Measurements from ENCODE around the gene CDC23. TPM values are rescaled to one million over a fixed set of nuclear protein-coding genes. Genes with fewer than 3 reads are reported as not detected.

The CDC23 gene
- total and polyA plus RNA-seq, 2 of the 8 experiments (the other 6 are each of a cell fraction or from before 2014, with no cell fraction given), result 32.6 to 45.7 TPM

DNA sequence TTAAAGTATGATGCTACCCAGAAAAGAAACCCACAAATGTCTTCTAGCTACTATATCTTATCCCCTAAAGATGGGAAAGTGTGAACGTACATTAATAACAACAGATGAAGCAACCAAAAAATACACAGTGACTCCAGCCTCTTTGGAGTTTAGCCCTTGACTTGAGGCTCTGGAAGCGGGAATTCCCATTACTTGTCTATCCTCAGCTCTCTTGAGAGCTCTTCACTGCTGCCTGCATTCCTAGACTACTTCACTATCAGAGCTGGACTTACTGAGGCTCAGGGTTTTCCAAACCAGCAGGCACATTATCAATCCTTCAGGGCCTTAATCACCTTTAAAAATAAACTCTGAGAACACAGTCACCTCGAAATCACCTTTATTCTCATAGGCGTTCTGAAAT is 72.9 kb downstream of the CDC23 start:
- POLR2A ChIA-PET (ENCODE audit: partially characterized antibody), result interaction anchor here (1.3 kb wide), 1 partner anchor 325 kb away, joined by 4 read pairs; the partner anchor contains the start of gene EGR1
- Histone ChIP-seq H3K18ac (ENCODE audit: extremely low read depth, low read length) (no peak overlapping the region), H2BK15ac (ENCODE audit: low read length) (no peak overlapping the region), H4K5ac (ENCODE audit: insufficient read length, low read depth, low read length) (no peak overlapping the region), H3K9me3 (ENCODE audit: insufficient read depth in 2 of 2, low read depth in 1 of 2, low read length in 1 of 2) (no peaks in the 10 kb centered on the region), H3K56ac (replicated peaks; ENCODE audit: insufficient read length, low read depth, low read length) (no peak overlapping the region), H2BK120ac (replicated peaks; ENCODE audit: low read depth, low read length) (no peak overlapping the region), H3K4me2 (ENCODE audit: insufficient read depth in 1 of 2, low read depth in 2 of 2, low read length in 2 of 2) (no peak overlapping the region; a peak in 1 of 4 replicates), H3K4me3 (ENCODE audit: extremely low read depth in 1 of 4, insufficient read depth in 2 of 4, low read depth in 3 of 4, low read length in 4 of 4) (no peak overlapping the region), H3K14ac (ENCODE audit: insufficient read length) (no peak overlapping the region), H3K79me2 (ENCODE audit: control insufficient read depth in 1 of 2, insufficient read depth in 2 of 2, low read length in 2 of 2) (no peaks in the 10 kb centered on the region), H3K9ac (replicated peaks in 1 of 4; ENCODE audit: extremely low read depth in 1 of 4, low read depth in 3 of 4, low read length in 3 of 4) (no peak overlapping the region), H2BK20ac (ENCODE audit: low read length) (no peak overlapping the region), H2AK5ac (ENCODE audit: low read depth, low read length) (no peak overlapping the region), H2AFZ (ENCODE audit: low read length) (no peak overlapping the region; the same call in 1 of the 2 replicates), H3K27me3 (replicated peaks in 1 of 4; ENCODE audit: control insufficient read depth in 3 of 4, extremely low read depth in 1 of 4, insufficient read depth in 3 of 4, low read length in 3 of 4) (no peaks in the 10 kb centered on the region), H3K27ac (ENCODE audit: low read depth, low read length) (no peak overlapping the region), H4K20me1 (replicated peaks in 1 of 2; ENCODE audit: control insufficient read depth in 1 of 2, insufficient read depth in 2 of 2, low read length in 2 of 2) (no peaks in the 10 kb centered on the region), H4K8ac (ENCODE audit: extremely low read depth, insufficient read depth, low read length) (no peak overlapping the region), H3K4me1 (replicated peaks in 1 of 4; ENCODE audit: control insufficient read depth in 3 of 4, insufficient read depth in 4 of 4, low read length in 3 of 4) (no peaks in the 10 kb centered on the region; a peak in 1 of 7 replicates), H3K36me3 (ENCODE audit: control insufficient read depth in 2 of 4, insufficient read depth in 4 of 4, low read length in 3 of 4) (no peaks in the 10 kb centered on the region), H3K23me2 (ENCODE audit: low read depth, low read length) (peaks cover 4% of the 10 kb centered on the region; the same call in 1 of the 2 replicates), H3K79me1 (ENCODE audit: low read depth, low read length) (no peaks in the 10 kb centered on the region), H4K91ac (replicated peaks; ENCODE audit: insufficient read length, low read length) (no peak overlapping the region), H2BK12ac (ENCODE audit: low read depth, low read length) (no peak overlapping the region), H2BK5ac (ENCODE audit: low read depth, low read length) (no peak overlapping the region), H3K23ac (ENCODE audit: insufficient read length) (no peak overlapping the region), H3K4ac (replicated peaks; ENCODE audit: insufficient read length, low read depth, low read length) (no peak overlapping the region)
- 83% methylated on average over 4 of the region's 4 CpGs; no CpG with 5 or more reads in 1 of the 2 experiments for whole genome bisulfite sequencing, 2 experiments (ENCODE audit: extremely low coverage in 1 of 2, insufficient coverage in 1 of 2, insufficient read length in 1 of 2, insufficient replicate concordance in 2 of 2, low coverage in 1 of 2, low lambda C conversion rate in 2 of 2, missing lambda C conversion rate in 1 of 2)
- DNase-seq (ENCODE audit: low read depth in 1 of 2, low spot score in 2 of 2) (no peak), FAIRE-seq (no peak)
- CTCF ChIA-PET (ENCODE audit: partially characterized antibody), result interaction anchor here (1.0 to 2.8 kb wide), 5 partner anchors 22 to 104 kb away, joined by 3 to 10 read pairs (median 6); no protein-coding TSS in a partner anchor
- TF ChIP-seq SIX5 (IDR thresholded peaks at IDR 0.05; ENCODE audit: low read depth, low read length), result no peak
- no peak for TF ChIP-seq BCL11A (IDR thresholded peaks at IDR 0.05; ENCODE audit: low read depth in 2 of 2, low read length in 2 of 2)
- TF ChIP-seq RAD21 (IDR thresholded peaks at IDR 0.05 in 1 of 2, conservative IDR thresholded peaks at IDR 0.05 in 1 of 2; ENCODE audit: low read depth in 2 of 2, low read length in 2 of 2), result no peak
- TF ChIP-seq KDM4A (IDR thresholded peaks at IDR 0.05; ENCODE audit: low read depth, low read length, severe bottlenecking), result no peak
- TF ChIP-seq POLR2AphosphoS5 (IDR thresholded peaks at IDR 0.05; ENCODE audit: low read depth, low read length), result no peak
- no peak for TF ChIP-seq RXRA (IDR thresholded peaks at IDR 0.05; ENCODE audit: insufficient read depth, low read depth, low read length)
- no peak for TF ChIP-seq HDAC2 (IDR thresholded peaks at IDR 0.05; ENCODE audit: borderline replicate concordance in 1 of 2, low read depth in 2 of 2, low read length in 2 of 2)
- TF ChIP-seq FOSL1 (IDR thresholded peaks at IDR 0.05; ENCODE audit: insufficient read depth, low read depth, low read length), result no peak
- no peak for TF ChIP-seq JUN (IDR thresholded peaks at IDR 0.05; ENCODE audit: low read depth, low read length)
- no peak for TF ChIP-seq SP4 (IDR thresholded peaks at IDR 0.05; ENCODE audit: low read length)
- no peak for TF ChIP-seq GABPA (IDR thresholded peaks at IDR 0.05; ENCODE audit: borderline replicate concordance, insufficient read depth, low read length)
- TF ChIP-seq RBBP5 (IDR thresholded peaks at IDR 0.05; ENCODE audit: borderline replicate concordance, low read depth, low read length), result no peak
- no peak for TF ChIP-seq KDM1A (IDR thresholded peaks at IDR 0.05; ENCODE audit: borderline replicate concordance, low read length)
